Activated effector memory CD4-positive, alpha-beta T cell treated with anti-CD3 and anti-CD28 coated beads, Interleukin-2, amount 50 U/mL, for 16 hours (primary cell): ENCODE measurements around the gene TMBIM1.
A peak's percentile ranks its signal among the peaks of the same experiment; 100 is the strongest.
"Not testable (repeated sequence)": the region's sequence is repeated elsewhere in the genome, so short reads cannot be mapped to it uniquely, and the experiment has no call there.

Source experiments
- DNase-seq: peaks from one replicate; pipeline ENCODE4 v3.0.0-alpha.2; 2020

Gene TMBIM1

GRCh38 chr2:218290316-218291261 lies 1.7 kb downstream of the TMBIM1 start:
- DNase-seq: peak; percentile 80

- no peak for DNase-seq
Observed at GRCh38 chr2:218289639-218290315, 2.5 kb downstream of the TMBIM1 start.

GRCh38 chr2:218286570-218287459 lies 5.5 kb downstream of the TMBIM1 start:
- DNase-seq: peak; percentile 92

GRCh38 chr2:218285604-218286003 lies 6.7 kb downstream of the TMBIM1 start:
- no peak for DNase-seq

GRCh38 chr2:218284106-218284811 lies 8.0 kb downstream of the TMBIM1 start:
- DNase-seq: peak; percentile 88

GRCh38 chr2:218282173-218282991 lies 9.9 kb downstream of the TMBIM1 start:
- DNase-seq: no peak

- DNase-seq: no peak
Observed at GRCh38 chr2:218281449-218281848, 10.9 kb downstream of the TMBIM1 start.

- no peak for DNase-seq
Observed at GRCh38 chr2:218280260-218280870, 11.9 kb downstream of the TMBIM1 start.

- DNase-seq: no peak
Observed at GRCh38 chr2:218278531-218279360, 13.6 kb downstream of the TMBIM1 start.

- DNase-seq: no peak
Observed at GRCh38 chr2:218277921-218278320, 14.4 kb downstream of the TMBIM1 start.

- no peak for DNase-seq
Observed at GRCh38 chr2:218276986-218277755, 15.1 kb downstream of the TMBIM1 start.

- DNase-seq: no peak
Observed at GRCh38 chr2:218275371-218276072, 16.8 kb downstream of the TMBIM1 start.

GRCh38 chr2:218274586-218274985 lies 17.7 kb downstream of the TMBIM1 start:
- no peak for DNase-seq

- DNase-seq: no peak
Observed at GRCh38 chr2:218273908-218274249, 18.4 kb downstream of the TMBIM1 start.

GRCh38 chr2:218273214-218273907 lies 18.9 kb downstream of the TMBIM1 start:
- not testable (repeated sequence) for DNase-seq

GRCh38 chr2:218272531-218273212 lies 19.6 kb downstream of the TMBIM1 start:
- DNase-seq: peak; percentile 92

GRCh38 chr2:218271865-218272530 lies 20.3 kb downstream of the TMBIM1 start:
- no peak for DNase-seq
